K562 (cell line): ENCODE measurements around the gene EGR4. TPM values are rescaled to one million over a fixed set of nuclear protein-coding genes. Genes with fewer than 3 reads are reported as not detected.

ENCODE experiments used
- MCM5 ChIP-seq: fragments of 450-650 bp; IDR thresholded peaks from 2 replicates; pipeline ENCODE4 v1.6.1; 2016; ENCODE audit warnings: low read depth
- NUFIP1 ChIP-seq: fragments of 450-650 bp; IDR thresholded peaks from 2 replicates; pipeline ENCODE4 v1.6.1; 2018; ENCODE audit not compliant: partially characterized antibody
- RHOXF2B ChIP-seq: fragments of 250-450 bp; sonication (Bioruptor Pico); conservative IDR thresholded peaks from 2 replicates; pipeline ENCODE4 v1.5.1; 2021
- polyA plus RNA-seq, 8 experiments: library from polyadenylated mRNA; depleted of rRNA in 4 of 8; stranded (reverse) in 5 of 8; unstranded in 3 of 8; fragments of >200 nt; fragmentation: Nextera tagmentation in 2 of 8; fragmentation: Illumina TruSeq in 1 of 8; extraction: Ambion mirVana in 2 of 8; extraction: Trizol in 1 of 8; gene quantifications; 2 replicates each; pipeline versions ENCODE4 v1.2.1 to v1.2.3, GENCODE V29; 2011 to 2014; ENCODE audit warnings: inconsistent platforms in 1 of 8, missing spikeins in 1 of 8
- total RNA-seq, 7 experiments: library from RNA; depleted of rRNA in 6 of 7; stranded (reverse); fragments of >200 nt in 6 of 7; fragmentation: Illumina TruSeq in 2 of 7; extraction: Trizol in 2 of 7; gene quantifications; 2 replicates each; pipeline versions ENCODE4 v1.2.1 to v1.2.3, GENCODE V29; 2011 to 2021; ENCODE audit warnings: low replicate concordance in 1 of 7
- TF ChIP-seq, protein P1 (sequence below), 2 experiments: fragments of 450-650 bp; IDR thresholded peaks; 2 replicates each; pipeline ENCODE4 v1.6.1; 2018; ENCODE audit warnings: mild to moderate bottlenecking in 2 of 2, low read depth in 1 of 2; ENCODE audit not compliant: partially characterized antibody in 2 of 2
- TF ChIP-seq, protein P2 (sequence below): fragments of 250-450 bp; sonication (Bioruptor Pico); IDR thresholded peaks from 2 replicates; pipeline ENCODE4 v1.8.0; 2021; ENCODE audit warnings: moderate library complexity, mild to moderate bottlenecking, inconsistent platforms
- TF ChIP-seq, protein P3 (sequence below), 2 experiments: fragments of 150-350 bp in 1 of 2; IDR thresholded peaks; 2 replicates each; pipeline ENCODE4 v1.6.1; 2012 to 2016; ENCODE audit warnings: low read depth in 2 of 2, low read length in 2 of 2, mild to moderate bottlenecking in 1 of 2, moderate library complexity in 1 of 2
- TF ChIP-seq, protein P4 (sequence below): fragments of 250-450 bp; sonication (Bioruptor Pico); IDR thresholded peaks from 2 replicates; pipeline ENCODE4 v1.4.0; 2020

The EGR4 gene
- total and polyA plus RNA-seq, 9 of the 15 experiments (the other 6 are each of a cell fraction or from before 2014, with no cell fraction given) = not detected

DNA sequence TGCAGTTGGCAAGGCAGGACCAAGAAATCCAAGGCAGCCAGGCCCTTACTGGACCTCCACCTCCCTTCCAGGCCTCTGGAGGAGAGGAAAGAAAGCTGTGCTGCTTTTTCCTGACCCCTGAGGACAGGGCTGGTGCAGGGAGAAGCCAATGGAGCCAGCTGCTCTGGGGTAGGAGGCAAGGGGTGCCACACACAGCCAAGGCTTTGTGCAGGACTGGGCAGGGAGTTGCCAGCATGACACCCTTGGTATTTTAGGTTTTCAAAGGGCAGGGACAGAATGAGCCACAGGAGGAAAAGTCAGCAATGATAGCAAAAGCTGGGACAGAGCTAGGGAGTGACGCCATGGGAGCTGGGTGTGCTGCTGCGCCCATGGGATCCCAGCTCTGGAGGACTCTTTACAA is 36.3 kb downstream of the EGR4 start (continued):
- TF ChIP-seq, protein P1, sequence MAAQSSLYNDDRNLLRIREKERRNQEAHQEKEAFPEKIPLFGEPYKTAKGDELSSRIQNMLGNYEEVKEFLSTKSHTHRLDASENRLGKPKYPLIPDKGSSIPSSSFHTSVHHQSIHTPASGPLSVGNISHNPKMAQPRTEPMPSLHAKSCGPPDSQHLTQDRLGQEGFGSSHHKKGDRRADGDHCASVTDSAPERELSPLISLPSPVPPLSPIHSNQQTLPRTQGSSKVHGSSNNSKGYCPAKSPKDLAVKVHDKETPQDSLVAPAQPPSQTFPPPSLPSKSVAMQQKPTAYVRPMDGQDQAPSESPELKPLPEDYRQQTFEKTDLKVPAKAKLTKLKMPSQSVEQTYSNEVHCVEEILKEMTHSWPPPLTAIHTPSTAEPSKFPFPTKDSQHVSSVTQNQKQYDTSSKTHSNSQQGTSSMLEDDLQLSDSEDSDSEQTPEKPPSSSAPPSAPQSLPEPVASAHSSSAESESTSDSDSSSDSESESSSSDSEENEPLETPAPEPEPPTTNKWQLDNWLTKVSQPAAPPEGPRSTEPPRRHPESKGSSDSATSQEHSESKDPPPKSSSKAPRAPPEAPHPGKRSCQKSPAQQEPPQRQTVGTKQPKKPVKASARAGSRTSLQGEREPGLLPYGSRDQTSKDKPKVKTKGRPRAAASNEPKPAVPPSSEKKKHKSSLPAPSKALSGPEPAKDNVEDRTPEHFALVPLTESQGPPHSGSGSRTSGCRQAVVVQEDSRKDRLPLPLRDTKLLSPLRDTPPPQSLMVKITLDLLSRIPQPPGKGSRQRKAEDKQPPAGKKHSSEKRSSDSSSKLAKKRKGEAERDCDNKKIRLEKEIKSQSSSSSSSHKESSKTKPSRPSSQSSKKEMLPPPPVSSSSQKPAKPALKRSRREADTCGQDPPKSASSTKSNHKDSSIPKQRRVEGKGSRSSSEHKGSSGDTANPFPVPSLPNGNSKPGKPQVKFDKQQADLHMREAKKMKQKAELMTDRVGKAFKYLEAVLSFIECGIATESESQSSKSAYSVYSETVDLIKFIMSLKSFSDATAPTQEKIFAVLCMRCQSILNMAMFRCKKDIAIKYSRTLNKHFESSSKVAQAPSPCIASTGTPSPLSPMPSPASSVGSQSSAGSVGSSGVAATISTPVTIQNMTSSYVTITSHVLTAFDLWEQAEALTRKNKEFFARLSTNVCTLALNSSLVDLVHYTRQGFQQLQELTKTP (IDR thresholded peaks at IDR 0.05; ENCODE audit: low read depth in 1 of 2, partially characterized antibody in 2 of 2) = no peak
- no peak for TF ChIP-seq NUFIP1
- TF ChIP-seq MCM5 = no peak
- TF ChIP-seq, protein P2, sequence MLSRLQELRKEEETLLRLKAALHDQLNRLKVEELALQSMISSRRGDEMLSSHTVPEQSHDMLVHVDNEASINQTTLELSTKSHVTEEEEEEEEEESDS (CRISPR knock-in tag) = no peak
- TF ChIP-seq, protein P3, sequence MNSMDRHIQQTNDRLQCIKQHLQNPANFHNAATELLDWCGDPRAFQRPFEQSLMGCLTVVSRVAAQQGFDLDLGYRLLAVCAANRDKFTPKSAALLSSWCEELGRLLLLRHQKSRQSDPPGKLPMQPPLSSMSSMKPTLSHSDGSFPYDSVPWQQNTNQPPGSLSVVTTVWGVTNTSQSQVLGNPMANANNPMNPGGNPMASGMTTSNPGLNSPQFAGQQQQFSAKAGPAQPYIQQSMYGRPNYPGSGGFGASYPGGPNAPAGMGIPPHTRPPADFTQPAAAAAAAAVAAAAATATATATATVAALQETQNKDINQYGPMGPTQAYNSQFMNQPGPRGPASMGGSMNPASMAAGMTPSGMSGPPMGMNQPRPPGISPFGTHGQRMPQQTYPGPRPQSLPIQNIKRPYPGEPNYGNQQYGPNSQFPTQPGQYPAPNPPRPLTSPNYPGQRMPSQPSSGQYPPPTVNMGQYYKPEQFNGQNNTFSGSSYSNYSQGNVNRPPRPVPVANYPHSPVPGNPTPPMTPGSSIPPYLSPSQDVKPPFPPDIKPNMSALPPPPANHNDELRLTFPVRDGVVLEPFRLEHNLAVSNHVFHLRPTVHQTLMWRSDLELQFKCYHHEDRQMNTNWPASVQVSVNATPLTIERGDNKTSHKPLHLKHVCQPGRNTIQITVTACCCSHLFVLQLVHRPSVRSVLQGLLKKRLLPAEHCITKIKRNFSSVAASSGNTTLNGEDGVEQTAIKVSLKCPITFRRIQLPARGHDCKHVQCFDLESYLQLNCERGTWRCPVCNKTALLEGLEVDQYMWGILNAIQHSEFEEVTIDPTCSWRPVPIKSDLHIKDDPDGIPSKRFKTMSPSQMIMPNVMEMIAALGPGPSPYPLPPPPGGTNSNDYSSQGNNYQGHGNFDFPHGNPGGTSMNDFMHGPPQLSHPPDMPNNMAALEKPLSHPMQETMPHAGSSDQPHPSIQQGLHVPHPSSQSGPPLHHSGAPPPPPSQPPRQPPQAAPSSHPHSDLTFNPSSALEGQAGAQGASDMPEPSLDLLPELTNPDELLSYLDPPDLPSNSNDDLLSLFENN (IDR thresholded peaks at IDR 0.05; ENCODE audit: low read depth in 2 of 2, low read length in 2 of 2) = no peak
- no peak for TF ChIP-seq RHOXF2B
- TF ChIP-seq, protein P4, sequence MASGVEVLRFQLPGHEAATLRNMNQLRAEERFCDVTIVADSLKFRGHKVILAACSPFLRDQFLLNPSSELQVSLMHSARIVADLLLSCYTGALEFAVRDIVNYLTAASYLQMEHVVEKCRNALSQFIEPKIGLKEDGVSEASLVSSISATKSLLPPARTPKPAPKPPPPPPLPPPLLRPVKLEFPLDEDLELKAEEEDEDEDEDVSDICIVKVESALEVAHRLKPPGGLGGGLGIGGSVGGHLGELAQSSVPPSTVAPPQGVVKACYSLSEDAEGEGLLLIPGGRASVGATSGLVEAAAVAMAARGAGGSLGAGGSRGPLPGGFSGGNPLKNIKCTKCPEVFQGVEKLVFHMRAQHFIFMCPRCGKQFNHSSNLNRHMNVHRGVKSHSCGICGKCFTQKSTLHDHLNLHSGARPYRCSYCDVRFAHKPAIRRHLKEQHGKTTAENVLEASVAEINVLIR (CRISPR knock-in tag) = no peak
